Ascending aorta (tissue), 2 donors: Measurements from ENCODE around the gene GRAMD4. TPM values are rescaled to one million over a fixed set of nuclear protein-coding genes. Genes with fewer than 3 reads are reported as not detected.

Experiments used
- DNase-seq, 2 donors: peaks; one replicate each; pipeline ENCODE4 v3.0.0-alpha.2; 2019; ENCODE audit warnings: low spot score in 2 of 2
- H3K27ac ChIP-seq, 2 donors: fragments of 200-600 bp; sonication (generic); one replicate each; pipeline ENCODE4 v1.5.1; 2016 to 2017; ENCODE audit warnings: mild to moderate bottlenecking in 1 of 2
- H3K27me3 ChIP-seq: fragments of 200-600 bp; sonication (generic); one replicate; pipeline ENCODE4 v1.5.1; 2017
- H3K36me3 ChIP-seq, 2 donors: fragments of 200-600 bp; sonication (generic); one replicate each; pipeline ENCODE4 v1.5.1; 2016
- H3K4me1 ChIP-seq, 2 donors: fragments of 200-600 bp; sonication (generic); one replicate each; pipeline ENCODE4 v1.5.1; 2016 to 2017; ENCODE audit warnings: mild to moderate bottlenecking in 1 of 2
- H3K4me3 ChIP-seq, 2 donors: fragments of 200-600 bp; sonication (generic); one replicate each; pipeline ENCODE4 v1.5.1; 2016 to 2017; ENCODE audit warnings: mild to moderate bottlenecking in 1 of 2
- H3K9me3 ChIP-seq, 2 donors: fragments of 200-600 bp; sonication (generic); one replicate each; pipeline ENCODE4 v1.5.1; 2016
- intact Hi-C: fragments of 100-400 bp; cut with DNase I; formaldehyde crosslinking; loops from one replicate; pipeline ENCODE4 v1.15.1; 2023
- total RNA-seq: library from RNA; depleted of rRNA; stranded (reverse); fragments of >200 nt; gene quantifications from one replicate; pipeline ENCODE4 v1.1.0, GENCODE V29; 2016
- TF ChIP-seq, protein P1 (sequence below), 3 experiments: fragments of 200-600 bp in 2 of 3; fragments of 450-650 bp in 1 of 3; sonication (generic) in 2 of 3; IDR thresholded peaks; one replicate each; pipeline ENCODE4 v1.5.1; 2016 to 2019; ENCODE audit warnings: antibody characterized with exemption in 3 of 3, mild to moderate bottlenecking in 1 of 3, moderate library complexity in 1 of 3

The GRAMD4 gene
- total RNA-seq, 1 donor from 2014 or later: 20.2 TPM

GRCh38 chr22:46609724-46610201 lies 10.4 kb upstream of the GRAMD4 start:
- TF ChIP-seq, protein P1, sequence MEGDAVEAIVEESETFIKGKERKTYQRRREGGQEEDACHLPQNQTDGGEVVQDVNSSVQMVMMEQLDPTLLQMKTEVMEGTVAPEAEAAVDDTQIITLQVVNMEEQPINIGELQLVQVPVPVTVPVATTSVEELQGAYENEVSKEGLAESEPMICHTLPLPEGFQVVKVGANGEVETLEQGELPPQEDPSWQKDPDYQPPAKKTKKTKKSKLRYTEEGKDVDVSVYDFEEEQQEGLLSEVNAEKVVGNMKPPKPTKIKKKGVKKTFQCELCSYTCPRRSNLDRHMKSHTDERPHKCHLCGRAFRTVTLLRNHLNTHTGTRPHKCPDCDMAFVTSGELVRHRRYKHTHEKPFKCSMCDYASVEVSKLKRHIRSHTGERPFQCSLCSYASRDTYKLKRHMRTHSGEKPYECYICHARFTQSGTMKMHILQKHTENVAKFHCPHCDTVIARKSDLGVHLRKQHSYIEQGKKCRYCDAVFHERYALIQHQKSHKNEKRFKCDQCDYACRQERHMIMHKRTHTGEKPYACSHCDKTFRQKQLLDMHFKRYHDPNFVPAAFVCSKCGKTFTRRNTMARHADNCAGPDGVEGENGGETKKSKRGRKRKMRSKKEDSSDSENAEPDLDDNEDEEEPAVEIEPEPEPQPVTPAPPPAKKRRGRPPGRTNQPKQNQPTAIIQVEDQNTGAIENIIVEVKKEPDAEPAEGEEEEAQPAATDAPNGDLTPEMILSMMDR (IDR thresholded peaks at IDR 0.05): no peak
- H3K27ac ChIP-seq: no peak overlapping the region
- no peak overlapping the region for H3K4me3 ChIP-seq
- no peaks in the 10 kb centered on the region for H3K9me3 ChIP-seq
- H3K27me3 ChIP-seq: no peaks in the 10 kb centered on the region
- no peaks in the 10 kb centered on the region for H3K4me1 ChIP-seq
- no peaks in the 10 kb centered on the region for H3K36me3 ChIP-seq
- intact Hi-C loops: no loop called here
- DNase-seq: no peak

GRCh38 chr22:46610356-46610755 lies 9.8 kb upstream of the GRAMD4 start:
- no peak overlapping the region for H3K27ac ChIP-seq
- TF ChIP-seq, protein P1 (IDR thresholded peaks at IDR 0.05): no peak
- intact Hi-C loops: no loop called here
- no peak for DNase-seq
- no peaks in the 10 kb centered on the region for H3K27me3 ChIP-seq
- H3K9me3 ChIP-seq: no peaks in the 10 kb centered on the region
- H3K36me3 ChIP-seq: no peaks in the 10 kb centered on the region
- H3K4me3 ChIP-seq: no peak overlapping the region
- H3K4me1 ChIP-seq: no peaks in the 10 kb centered on the region

DNA sequence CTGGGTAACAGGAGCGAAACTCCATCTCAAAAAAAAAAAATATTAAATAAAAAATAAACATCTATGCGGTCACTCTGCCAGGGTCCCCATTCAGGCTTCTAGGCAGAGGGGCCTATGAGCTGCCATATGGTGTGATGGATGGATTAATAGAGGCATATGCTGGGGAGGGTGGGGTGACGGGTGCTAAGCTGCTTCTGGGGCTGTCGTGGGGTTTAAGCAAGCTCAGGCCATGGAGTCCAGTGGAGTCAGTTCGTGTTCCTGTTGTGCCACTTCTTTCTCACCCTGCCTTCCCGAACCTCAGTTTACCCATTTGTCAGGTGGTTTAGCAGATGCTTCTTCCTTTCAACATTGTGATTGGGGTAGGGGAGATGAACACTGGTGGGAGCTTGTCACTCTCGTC lies 9.0 kb upstream of the GRAMD4 start:
- TF ChIP-seq, protein P1 (IDR thresholded peaks at IDR 0.05): no peak
- intact Hi-C loops: no loop called here
- no peaks in the 10 kb centered on the region for H3K27me3 ChIP-seq
- H3K36me3 ChIP-seq: no peaks in the 10 kb centered on the region
- no peak for DNase-seq
- no peaks in the 10 kb centered on the region for H3K4me1 ChIP-seq
- no peak overlapping the region for H3K27ac ChIP-seq
- H3K4me3 ChIP-seq: no peak overlapping the region
- H3K9me3 ChIP-seq: no peaks in the 10 kb centered on the region

DNA sequence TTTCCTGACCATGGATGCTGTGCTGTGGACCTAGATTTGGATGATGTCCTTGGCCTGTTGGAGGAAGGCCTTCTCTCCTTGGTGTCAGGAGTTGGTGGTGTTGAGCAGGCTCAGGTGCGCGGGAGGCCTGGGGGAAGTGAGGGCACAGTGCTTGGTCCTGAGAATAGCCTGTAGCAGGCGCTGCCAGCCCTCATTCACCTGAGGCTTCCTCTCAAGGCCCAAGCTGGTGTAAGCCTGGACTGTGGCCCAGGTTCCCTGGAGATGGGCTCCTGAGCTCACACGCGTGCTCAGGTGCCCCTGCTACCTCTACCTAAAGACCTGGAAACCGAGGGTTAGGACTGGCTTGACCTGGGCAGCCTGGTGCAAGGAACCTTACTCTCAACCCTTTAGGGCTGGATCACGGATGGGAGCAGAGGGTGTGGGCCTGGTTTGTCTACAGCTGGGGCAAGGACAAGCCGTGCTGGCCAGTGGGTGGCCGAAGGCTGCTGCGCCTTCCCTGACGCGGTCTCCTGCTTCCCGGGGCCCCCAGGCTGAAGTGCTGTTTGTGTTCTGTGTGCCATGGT lies 7.8 kb upstream of the GRAMD4 start:
- TF ChIP-seq, protein P1 (IDR thresholded peaks at IDR 0.05): no peak
- no peak overlapping the region for H3K4me3 ChIP-seq
- no peak overlapping the region for H3K27ac ChIP-seq
- no peak for DNase-seq
- H3K9me3 ChIP-seq: no peaks in the 10 kb centered on the region
- intact Hi-C loops: no loop called here
- H3K4me1 ChIP-seq: no peaks in the 10 kb centered on the region
- no peaks in the 10 kb centered on the region for H3K36me3 ChIP-seq
- H3K27me3 ChIP-seq: no peaks in the 10 kb centered on the region

GRCh38 chr22:46612904-46613605 lies 7.1 kb upstream of the GRAMD4 start:
- intact Hi-C loops: no loop called here
- Histone ChIP-seq H3K4me1 (no peaks in the 10 kb centered on the region), H3K36me3 (no peaks in the 10 kb centered on the region), H3K27me3 (no peaks in the 10 kb centered on the region), H3K27ac (no peak overlapping the region), H3K9me3 (no peaks in the 10 kb centered on the region), H3K4me3 (no peak overlapping the region)
- DNase-seq: no peak
- TF ChIP-seq, protein P1 (IDR thresholded peaks at IDR 0.05): no peak
